ENCODE results near the gene XKR7.

XKR7 gene

DNA sequence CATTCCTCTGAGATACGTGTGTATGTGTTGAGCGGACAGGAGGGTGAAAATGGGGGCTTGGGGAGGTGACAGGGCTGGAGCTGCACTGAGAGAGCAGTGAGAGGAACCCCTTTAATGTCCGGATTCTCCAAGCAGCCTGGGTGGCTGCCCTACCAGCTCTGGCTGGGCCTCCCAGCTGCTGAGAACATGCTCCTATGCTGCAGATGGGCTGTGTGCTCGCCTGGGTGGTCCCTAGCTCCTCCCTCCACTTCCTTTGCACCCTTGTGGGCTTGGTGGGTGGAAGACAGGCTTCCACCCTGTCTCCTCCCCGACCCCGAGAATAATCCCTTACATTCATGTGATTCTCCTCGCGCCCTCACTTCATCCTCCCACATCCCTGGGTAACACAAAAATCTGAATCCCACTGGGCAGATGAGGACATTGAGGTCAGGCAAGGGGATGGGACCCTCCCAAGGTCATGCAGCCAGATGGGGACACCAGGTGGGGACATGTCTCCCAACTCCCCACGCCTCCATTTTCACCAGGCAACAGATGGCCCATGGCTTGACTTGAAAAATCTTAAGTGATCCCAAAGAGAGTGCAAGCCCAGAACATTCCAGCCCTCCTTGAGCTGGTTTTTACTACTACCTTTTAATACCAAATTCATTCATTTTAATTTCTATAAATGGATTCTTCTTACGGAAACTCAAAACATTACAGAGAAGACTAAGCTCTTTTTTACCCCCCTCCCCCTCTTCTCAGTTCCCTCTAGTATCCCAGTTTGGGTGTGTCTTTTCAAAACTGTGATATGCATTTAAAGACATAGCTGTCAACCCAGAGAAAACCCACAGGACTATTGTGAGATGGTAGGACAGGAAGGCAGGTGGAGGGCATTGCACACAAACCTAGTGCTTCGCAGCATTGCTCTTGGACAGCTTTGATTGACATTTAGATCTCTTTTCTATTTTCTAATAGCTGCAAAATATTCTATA is 11.1 kb upstream of the XKR7 start:
- Mint-ChIP-seq H3K4me3 (no peak overlapping the region), H3K27ac (no peak overlapping the region), H3K9me3 (no peaks in the 10 kb centered on the region), H3K27me3 (peaks cover 8% of the 10 kb centered on the region), H3K4me1 (peaks cover 4% of the 10 kb centered on the region), H3K36me3 (no peaks in the 10 kb centered on the region)

DNA sequence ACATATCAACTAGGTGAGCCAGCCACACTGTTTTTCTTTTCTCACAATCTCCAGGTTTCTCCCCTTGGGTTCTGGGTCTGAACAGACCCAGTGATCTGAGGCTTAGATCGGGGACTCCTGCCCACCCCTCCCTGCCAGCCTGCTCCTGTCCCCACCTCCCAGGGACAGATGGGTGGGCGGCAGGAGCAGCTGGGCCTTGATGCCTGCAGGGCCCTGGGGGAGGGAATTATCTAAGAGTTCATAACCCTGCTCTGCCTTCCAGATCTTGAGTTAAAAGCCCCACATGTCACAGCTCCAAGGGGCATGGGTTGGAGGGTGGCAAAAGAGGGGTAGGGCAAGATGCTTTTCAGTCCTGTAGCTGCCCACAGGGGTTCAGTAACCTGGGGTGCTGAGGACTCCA is 5.2 kb upstream of the XKR7 start:
- Mint-ChIP-seq H3K4me1 (peaks cover 5% of the 10 kb centered on the region), H3K27ac (no peak overlapping the region), H3K4me3 (no peak overlapping the region), H3K9me3 (no peaks in the 10 kb centered on the region), H3K36me3 (no peaks in the 10 kb centered on the region), H3K27me3 (peaks cover 40% of the 10 kb centered on the region)

DNA sequence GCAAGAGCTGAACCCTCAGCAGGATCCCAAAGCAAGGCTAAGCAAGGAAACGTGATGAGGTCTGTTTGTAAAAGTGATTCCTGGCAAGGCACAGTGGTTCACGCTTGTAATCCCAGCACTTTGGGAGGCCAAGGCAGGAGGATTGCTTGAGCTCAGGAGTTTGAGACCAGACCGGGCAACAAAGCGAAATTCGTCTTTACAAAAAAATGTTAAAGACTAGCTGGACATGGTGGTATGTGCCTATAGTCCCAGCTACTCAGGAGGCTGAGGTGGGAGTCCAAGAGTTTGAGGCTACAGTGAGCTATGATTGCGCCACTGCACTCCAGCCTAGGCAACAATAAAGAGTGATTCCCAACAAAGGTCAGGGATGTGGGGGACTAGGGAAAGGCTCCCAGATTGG is 4.1 kb upstream of the XKR7 start:
- no peak overlapping the region for H3K4me3 Mint-ChIP-seq
- peaks cover 40% of the 10 kb centered on the region for H3K27me3 Mint-ChIP-seq
- H3K36me3 Mint-ChIP-seq = peaks cover 2% of the 10 kb centered on the region
- no peaks in the 10 kb centered on the region for H3K9me3 Mint-ChIP-seq
- H3K27ac Mint-ChIP-seq = no peak overlapping the region
- H3K4me1 Mint-ChIP-seq = peaks cover 9% of the 10 kb centered on the region

DNA sequence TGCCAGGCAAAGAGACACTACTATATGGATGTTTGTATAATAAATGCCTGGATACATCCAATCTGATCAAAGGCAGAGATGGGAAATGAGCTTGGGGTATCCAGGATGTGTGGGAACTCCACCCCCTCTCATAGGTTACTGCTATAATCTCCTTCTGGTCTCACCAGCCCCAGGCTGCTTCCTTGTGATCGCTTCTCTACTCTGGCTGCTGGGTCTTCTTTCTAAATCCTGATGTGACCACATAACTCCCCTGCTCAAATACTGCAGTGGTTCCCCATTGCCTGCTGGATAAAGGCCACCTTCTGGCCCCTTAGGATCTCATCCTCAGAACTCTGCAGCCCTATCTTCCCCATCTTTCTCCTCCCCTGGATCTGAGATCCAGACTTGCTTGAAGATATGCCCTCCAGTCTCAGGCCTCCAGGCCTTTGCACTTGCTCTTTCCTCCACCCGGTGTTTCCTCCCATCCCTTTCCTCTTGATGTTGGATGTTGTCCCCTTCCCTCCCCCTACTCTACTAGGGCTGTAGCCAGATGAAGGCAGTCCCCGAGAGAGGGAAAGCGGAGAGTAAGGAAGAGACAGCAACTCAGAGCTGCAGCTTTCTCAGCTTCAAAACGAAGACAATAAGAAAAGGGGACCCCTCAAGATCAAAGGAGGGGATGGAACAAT is 828 bp upstream of the XKR7 start:
- Mint-ChIP-seq H3K4me1 (peaks cover 9% of the 10 kb centered on the region), H3K27ac (no peak overlapping the region), H3K4me3 (peak overlapping the region; percentile 31), H3K9me3 (no peaks in the 10 kb centered on the region), H3K36me3 (peaks cover 2% of the 10 kb centered on the region), H3K27me3 (peaks cover 48% of the 10 kb centered on the region)

GRCh38 chr20:31968291-31969126 is 558 bp downstream of the XKR7 start:
- Mint-ChIP-seq H3K4me1 (peaks cover 9% of the 10 kb centered on the region), H3K27me3 (peaks cover 45% of the 10 kb centered on the region), H3K4me3 (peak overlapping the region; percentile 89), H3K27ac (peak overlapping the region; percentile 65), H3K9me3 (no peaks in the 10 kb centered on the region), H3K36me3 (peaks cover 2% of the 10 kb centered on the region)

- no peaks in the 10 kb centered on the region for H3K9me3 Mint-ChIP-seq
- H3K4me3 Mint-ChIP-seq = no peak overlapping the region
- no peak overlapping the region for H3K27ac Mint-ChIP-seq
- peaks cover 2% of the 10 kb centered on the region for H3K36me3 Mint-ChIP-seq
- peaks cover 9% of the 10 kb centered on the region for H3K4me1 Mint-ChIP-seq
- H3K27me3 Mint-ChIP-seq = peaks cover 39% of the 10 kb centered on the region
These were observed 2.0 kb downstream of the XKR7 start for GRCh38 chr20:31969991-31970390.

GRCh38 chr20:31972471-31973021 is 4.6 kb downstream of the XKR7 start:
- peaks cover 5% of the 10 kb centered on the region for H3K4me1 Mint-ChIP-seq
- H3K27ac Mint-ChIP-seq = no peak overlapping the region
- H3K9me3 Mint-ChIP-seq = no peaks in the 10 kb centered on the region
- no peak overlapping the region for H3K4me3 Mint-ChIP-seq
- H3K36me3 Mint-ChIP-seq = peaks cover 2% of the 10 kb centered on the region
- peaks cover 25% of the 10 kb centered on the region for H3K27me3 Mint-ChIP-seq

DNA sequence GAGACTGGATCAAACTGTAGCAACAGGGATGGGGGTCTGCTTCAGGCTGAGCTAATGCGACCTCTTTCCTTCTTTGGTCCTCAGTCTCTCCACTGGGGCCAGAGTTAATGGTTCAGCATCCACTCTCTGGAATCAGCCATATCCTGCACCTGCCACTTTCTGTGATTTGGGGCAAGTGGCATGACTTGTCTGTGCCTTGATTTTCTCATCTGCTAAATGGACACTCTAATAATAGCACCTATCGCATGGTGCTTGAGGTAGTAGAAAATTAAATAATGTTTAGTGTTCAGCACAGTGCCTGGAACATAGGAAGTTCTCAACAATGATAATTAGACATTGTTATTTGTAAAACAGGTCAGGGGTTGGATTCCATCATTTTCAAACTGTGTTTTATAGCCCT is 6.3 kb downstream of the XKR7 start:
- Mint-ChIP-seq H3K27me3 (peaks cover 23% of the 10 kb centered on the region), H3K4me1 (no peaks in the 10 kb centered on the region), H3K4me3 (no peak overlapping the region), H3K27ac (no peak overlapping the region), H3K9me3 (no peaks in the 10 kb centered on the region), H3K36me3 (no peaks in the 10 kb centered on the region)

- Mint-ChIP-seq H3K9me3 (no peaks in the 10 kb centered on the region), H3K36me3 (no peaks in the 10 kb centered on the region), H3K4me3 (no peak overlapping the region), H3K27ac (no peak overlapping the region), H3K27me3 (peaks cover 18% of the 10 kb centered on the region), H3K4me1 (no peaks in the 10 kb centered on the region)
These were observed 7.1 kb downstream of the XKR7 start for GRCh38 chr20:31974951-31975487.

DNA sequence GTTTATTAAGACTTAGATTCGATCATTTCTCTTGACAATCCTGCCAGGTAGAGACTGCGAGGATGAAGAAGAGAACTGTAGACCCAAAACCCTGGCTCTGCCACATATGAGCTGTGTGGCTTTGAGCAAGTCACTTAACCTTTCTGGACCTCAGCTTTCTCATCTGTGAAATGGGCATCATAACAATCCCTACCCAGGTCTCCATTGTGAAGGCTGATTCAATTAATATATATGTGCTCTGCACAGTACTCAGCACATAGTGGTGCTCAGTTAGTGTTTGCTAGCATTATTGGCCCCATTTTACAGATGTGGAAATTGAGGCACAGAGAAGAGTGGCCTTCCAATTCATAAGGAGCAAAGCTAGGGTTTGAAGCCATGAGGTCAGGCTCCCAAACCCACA is 7.9 kb downstream of the XKR7 start:
- Mint-ChIP-seq H3K4me1 (no peaks in the 10 kb centered on the region), H3K9me3 (no peaks in the 10 kb centered on the region), H3K36me3 (no peaks in the 10 kb centered on the region), H3K27ac (no peak overlapping the region), H3K27me3 (peaks cover 13% of the 10 kb centered on the region), H3K4me3 (no peak overlapping the region)

GRCh38 chr20:31977080-31977479 is 9.1 kb downstream of the XKR7 start:
- no peaks in the 10 kb centered on the region for H3K36me3 Mint-ChIP-seq
- peaks cover 9% of the 10 kb centered on the region for H3K27me3 Mint-ChIP-seq
- H3K4me3 Mint-ChIP-seq = no peak overlapping the region
- no peak overlapping the region for H3K27ac Mint-ChIP-seq
- no peaks in the 10 kb centered on the region for H3K4me1 Mint-ChIP-seq
- no peaks in the 10 kb centered on the region for H3K9me3 Mint-ChIP-seq

- Mint-ChIP-seq H3K36me3 (no peaks in the 10 kb centered on the region), H3K9me3 (no peaks in the 10 kb centered on the region), H3K27me3 (peaks cover 7% of the 10 kb centered on the region), H3K27ac (no peak overlapping the region), H3K4me3 (no peak overlapping the region), H3K4me1 (no peaks in the 10 kb centered on the region)
These were observed 11.9 kb downstream of the XKR7 start for GRCh38 chr20:31979713-31980426.

DNA sequence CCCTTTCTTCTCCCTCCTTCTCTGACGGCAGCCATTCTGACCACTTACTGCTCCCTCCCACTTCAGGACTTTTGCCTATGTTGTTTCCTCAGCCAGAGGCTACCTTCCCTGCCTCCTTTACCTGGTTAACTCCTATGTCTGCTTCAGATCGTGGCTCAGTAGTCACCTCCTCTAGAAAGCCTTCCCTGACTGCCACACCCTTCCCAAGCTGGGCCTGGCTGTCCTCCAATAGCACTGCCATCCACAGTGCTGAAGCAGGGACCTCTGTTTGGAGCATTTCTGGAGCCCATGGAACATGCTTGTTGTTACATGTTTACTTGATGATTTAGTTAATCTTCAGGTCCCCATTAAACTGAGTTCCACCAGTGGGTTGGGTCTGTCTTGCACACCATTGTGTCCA is 13.8 kb downstream of the XKR7 start:
- Mint-ChIP-seq H3K27ac (no peak overlapping the region), H3K4me3 (no peak overlapping the region), H3K9me3 (no peaks in the 10 kb centered on the region), H3K4me1 (no peaks in the 10 kb centered on the region), H3K27me3 (peaks cover 1% of the 10 kb centered on the region), H3K36me3 (no peaks in the 10 kb centered on the region)

DNA sequence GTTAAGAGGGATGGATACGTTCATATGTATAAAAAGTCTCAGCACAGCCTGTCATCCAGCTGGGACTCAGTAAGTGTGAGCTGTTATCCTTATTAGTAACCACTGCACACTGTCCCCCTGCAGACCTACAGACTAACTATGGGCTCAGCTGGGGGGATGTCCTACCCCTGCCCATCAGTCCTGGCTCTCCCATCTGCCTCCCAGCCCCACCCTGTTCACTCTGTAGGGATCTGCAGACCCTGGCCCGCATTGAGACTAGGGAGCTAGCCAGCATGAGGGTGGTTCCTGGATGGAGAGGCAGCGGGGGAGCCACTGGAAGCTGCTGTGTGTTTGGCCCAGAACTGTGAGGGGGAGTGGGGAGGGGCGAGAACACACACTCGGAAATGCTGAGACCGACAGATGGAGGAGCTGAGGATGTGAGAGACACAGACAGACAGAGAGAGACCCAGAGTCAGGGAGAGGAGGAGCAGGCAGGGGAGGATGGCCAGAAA is 17.1 kb downstream of the XKR7 start:
- Mint-ChIP-seq H3K4me1 (no peaks in the 10 kb centered on the region), H3K9me3 (no peaks in the 10 kb centered on the region), H3K36me3 (no peaks in the 10 kb centered on the region), H3K4me3 (no peak overlapping the region), H3K27ac (no peak overlapping the region), H3K27me3 (no peaks in the 10 kb centered on the region)
